Umbilical cord (tissue), 2 donors: ENCODE results near the gene RABGAP1L. TPM values are rescaled to one million over a fixed set of nuclear protein-coding genes. Genes with fewer than 3 reads are reported as not detected.
A peak's percentile ranks its signal among the peaks of the same experiment; 100 is the strongest.

ENCODE experiments used
- DNase-seq: peaks from one replicate; pipeline ENCODE4 v3.0.0-alpha.2; 2015; ENCODE audit warnings: low spot score
- total RNA-seq: library from RNA; depleted of rRNA; stranded (reverse); fragments of >200 nt; gene quantifications from one replicate; pipeline ENCODE4 v1.2.3, GENCODE V29; 2014; ENCODE audit warnings: low replicate concordance; ENCODE audit not compliant: insufficient read depth

RABGAP1L gene
- total RNA-seq, 1 donor from 2014 or later: 40.9 TPM

DNA sequence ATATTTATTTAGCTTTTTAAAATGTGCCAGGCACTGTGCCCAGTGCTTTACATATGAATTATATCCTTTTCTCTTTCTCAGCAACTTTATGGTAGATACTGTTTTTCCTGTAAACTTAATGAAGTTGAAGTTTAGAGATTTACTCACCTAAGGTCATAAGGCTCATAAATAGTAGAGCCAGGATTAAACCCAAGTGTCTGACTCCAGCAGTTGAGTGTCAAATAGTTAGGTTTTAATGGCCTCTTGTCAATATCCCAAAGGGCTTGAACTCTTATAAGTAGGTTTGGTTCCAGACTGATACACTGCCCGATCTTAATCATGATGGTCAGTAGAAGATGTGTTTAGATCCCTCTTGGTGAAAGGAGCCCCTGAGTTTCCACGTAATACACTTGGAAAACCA is 37.8 kb downstream of the RABGAP1L start:
- no peak for DNase-seq

DNA sequence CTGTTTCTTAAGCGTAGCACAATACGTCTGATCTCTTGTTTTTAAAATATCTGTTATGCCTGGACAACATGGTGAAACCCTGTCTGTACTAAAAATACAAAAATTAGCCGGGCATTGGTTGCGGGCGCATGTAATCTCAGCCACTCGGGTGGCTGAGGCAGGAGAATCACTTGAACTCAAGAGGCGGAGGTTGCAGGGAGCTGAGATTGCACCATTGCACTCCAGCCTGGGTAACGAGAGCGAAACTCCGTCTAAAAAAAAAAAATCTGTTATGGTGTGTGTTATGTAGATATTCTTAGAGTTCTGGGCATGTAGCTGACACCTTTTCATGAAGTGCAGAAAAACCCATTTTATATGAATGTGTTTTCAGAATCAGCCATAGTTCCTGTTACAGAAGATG is 38.2 kb downstream of the RABGAP1L start:
- DNase-seq: no peak

DNA sequence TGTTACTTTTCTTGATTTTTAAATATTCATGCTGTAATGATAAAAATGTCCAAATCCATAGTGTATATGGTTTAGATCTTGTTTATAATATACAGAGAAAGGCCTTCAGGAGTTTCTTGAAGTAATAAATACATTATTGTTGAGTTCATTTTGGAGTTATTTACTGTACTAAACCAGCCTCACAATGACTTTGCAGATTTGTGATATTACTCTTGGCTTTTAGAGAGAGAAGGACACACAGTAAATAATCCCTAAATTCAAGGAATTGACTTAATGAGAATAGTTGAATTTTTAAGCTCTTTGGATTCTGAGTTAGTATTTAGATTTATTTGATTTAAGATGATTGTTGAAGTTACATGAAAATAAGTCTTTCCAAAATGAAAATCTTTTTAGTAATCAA is 38.9 kb downstream of the RABGAP1L start:
- no peak for DNase-seq

DNA sequence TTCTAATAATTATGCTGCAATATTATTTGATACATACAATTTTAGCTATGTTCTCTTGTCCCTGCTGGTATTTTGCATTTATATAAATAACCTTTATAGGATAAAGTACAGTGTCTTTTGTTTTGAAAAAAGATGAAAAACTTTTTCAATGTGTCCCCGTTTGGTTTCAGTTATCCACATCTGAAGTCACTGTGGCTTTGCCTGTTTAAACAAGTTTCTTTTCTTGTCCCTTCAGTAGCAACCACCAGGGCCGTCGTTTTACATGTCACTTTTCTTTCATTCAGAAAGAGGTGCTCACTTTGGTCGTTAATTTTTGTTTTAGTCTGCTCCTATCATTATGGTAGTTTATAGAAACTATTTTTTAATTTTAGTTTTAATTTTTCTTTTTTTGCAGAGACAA is 41.4 kb downstream of the RABGAP1L start:
- no peak for DNase-seq

DNA sequence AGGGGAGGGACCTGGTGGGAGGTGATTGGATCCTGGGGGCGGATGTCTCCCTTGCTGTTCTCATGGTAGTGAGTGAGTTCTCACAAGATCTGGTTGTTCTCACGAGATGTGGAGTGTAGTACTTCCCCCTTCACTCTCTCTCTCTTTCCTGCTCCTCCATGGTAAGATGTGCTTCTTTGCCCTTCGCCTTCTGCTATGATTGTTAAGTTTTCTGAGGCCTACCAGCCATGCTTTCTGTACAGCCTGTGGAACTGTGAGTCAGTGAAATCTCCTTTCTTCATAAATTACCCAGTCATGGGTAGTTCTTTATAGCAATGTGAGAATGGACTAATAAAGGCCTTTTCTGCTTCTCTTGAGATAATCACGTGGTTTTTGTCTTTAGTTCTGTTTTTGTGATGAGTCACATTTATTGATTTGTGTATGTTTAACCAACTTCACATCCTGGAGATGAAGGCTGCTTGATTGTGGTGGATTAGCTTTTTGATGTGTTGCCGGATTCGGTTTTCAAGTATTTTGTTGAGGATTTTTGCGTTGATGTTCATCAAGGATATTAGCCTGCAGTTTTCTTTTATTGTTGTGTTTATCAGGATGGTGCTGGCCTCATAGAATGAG is 45.5 kb downstream of the RABGAP1L start:
- no peak for DNase-seq

DNA sequence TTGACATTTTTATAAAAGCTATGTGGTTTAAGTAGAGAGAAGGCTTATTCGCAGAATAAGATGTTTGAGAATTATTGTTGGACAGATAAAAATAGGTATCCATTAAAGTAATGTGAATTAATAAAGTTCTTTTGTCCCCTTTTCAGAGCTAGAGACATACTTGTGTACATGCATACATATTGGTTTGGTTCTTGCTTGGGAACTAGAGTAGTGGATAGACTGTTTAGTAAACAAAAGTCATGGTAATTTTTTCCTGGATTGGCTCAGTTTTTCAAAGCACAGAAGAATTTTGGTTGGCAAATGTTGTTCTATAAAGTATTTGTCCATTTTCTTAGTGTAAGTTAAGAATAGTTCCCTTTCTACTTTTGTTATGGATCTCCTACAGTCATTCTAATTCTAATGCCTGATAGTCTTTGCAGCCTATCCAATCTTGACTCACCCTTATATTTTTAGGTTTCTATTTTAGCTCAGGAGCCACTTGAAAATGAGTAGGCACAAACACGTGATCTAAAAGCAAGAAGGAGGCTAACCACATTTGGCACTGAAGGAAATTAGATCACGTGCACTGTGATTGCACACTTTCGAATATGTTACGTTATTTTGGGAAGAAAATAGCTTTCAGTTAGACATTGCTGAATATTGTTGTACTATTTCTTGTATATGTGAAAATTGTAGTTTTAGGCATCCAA is 47.0 kb downstream of the RABGAP1L start:
- no peak for DNase-seq

DNA sequence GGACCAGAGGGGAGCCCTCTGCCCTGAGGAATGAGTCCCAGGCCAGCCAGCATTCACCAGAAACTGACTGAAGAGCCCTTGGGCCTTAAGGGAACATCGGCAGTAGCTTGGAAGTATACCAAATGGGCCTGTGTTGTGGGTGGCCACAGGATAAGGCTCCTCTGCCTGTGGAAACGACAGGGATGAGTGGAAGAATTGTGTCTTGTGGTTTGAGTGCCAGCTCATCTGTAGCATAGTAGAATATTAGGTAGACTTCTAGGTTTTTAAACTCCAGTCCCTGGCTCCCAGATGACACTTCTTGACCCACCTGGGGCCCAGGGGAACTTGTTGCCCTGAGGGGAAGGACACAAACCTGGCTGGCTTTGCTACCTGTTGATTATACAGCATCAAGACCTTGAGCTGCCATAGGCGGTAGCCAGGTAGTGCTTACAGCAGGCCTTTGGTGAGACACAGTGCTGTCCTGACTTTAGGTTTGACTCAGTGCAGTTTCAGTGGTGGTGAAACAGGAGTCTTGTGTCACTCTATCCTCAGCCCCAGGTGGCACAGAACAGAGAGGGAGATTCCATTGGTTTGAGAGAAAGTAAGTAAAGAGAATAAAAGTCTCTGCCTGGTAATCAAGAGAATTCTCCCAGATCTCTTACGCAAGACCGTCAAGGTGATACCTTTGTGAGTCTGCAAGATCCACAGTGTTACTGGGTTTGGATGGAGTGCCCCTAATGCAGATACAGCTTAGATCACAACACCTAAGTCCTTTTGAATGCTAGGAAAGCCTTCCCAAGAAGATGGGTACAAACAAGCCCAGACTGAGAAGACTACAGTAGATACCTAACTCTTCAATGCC is 50.2 kb downstream of the RABGAP1L start:
- no peak for DNase-seq

DNA sequence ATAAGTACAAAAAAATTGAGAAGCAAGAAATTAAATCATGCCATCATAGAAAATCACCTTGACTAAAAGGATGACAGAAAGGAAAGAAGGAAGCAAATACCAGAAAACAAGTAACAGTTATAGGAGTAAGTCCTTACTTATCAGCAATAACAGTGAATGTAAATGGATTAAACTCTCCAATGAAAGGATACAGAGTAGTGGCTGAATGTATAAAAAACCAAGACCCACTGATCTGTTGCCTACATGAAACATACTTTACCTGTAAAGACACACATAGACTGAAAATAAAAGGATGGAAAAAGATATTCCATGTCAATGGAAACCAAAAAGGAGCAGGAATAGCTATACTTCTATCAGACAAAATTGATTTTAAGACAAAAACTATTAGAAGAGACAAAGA is 52.2 kb downstream of the RABGAP1L start:
- no peak for DNase-seq

DNA sequence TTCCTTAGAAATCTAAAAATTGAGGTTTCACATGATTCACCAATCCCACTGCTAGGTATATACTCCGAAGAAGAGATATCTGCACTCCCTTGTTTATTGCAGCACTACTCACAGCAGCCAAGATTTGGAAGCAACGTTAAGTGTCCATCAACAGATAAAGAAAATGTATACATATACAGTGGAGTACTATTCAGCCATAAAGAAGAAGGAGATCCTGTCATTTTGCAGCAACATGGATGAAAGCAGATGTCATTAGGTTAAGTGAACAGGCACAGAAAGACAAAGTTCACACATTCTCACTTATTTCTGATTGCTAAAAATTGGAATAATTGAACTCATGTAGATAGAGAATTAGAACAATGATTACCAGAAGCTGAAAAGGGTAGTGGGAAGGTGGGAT is 56.4 kb downstream of the RABGAP1L start:
- DNase-seq: no peak

DNA sequence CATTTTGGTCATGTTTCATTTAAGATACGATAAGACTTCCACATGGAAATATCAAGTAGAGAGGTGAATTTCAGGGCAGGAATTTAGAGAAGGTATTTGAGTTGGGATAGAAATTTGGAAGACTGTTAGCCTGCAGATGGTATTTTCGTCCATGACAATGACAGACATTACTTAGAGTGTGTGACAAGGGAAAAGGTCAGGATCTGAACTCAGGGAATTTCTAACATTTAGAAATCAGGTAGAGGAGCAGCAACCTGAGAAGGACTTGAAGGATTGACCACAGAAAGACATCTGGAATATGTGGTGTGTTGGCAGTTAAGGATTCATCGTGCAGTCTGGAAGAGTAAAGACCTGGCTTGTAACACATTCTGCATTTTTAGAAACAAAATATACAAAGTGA is 57.9 kb downstream of the RABGAP1L start:
- no peak for DNase-seq

DNA sequence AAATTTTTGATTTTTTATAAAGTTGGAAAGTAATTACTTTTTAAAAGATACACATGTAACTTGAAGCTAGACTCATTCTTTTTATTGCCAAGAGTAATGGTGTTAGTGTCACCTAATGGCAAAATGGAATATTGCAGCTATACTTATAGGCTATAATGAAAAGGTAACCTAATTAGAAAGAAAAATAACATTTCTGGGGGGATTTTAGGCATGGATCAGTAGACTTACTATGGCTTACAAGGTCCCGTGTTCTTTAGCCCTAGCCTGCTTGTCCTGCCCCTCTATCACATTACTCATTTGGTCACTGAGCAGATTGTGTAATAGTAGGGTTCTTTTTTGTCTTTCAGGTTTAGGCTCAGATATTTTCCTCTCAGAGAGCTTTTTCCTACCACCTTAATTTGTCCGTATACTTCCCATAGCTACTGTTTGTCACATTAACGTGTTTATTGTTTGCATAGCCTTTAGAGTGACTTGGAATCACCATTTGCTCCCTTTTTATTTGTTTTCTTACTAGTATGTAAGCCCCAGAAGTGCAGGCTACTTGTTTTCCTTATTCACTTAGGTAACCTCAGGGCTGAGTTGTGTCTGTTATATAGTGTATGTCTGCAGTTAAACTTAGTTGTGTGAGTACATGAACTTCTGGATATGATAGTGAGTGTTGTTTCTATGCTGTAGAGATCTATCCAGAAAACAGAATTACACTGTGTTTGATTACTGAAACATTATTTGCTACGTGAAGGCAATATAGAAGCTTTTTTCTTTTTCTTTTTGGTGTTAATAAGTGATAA is 58.7 kb downstream of the RABGAP1L start:
- peak; percentile 46 for DNase-seq

DNA sequence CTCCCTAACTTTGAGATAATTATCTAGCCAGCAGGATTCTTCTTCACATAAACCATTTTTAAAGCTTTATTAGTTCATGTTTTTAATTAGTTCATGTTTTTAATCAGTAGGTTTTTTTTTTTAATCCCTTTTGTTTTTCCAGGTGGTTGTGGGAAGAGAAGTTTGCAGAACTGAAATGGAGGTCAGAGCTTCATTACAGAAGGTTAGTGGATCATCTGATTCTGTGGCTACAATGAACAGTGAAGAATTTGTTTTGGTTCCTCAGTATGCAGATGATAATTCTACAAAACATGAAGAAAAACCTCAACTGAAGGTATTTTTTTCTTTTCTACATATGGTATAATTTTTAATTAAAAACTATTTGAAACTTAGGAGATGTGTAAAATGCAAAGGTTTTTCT is 59.7 kb downstream of the RABGAP1L start:
- DNase-seq: no peak

DNA sequence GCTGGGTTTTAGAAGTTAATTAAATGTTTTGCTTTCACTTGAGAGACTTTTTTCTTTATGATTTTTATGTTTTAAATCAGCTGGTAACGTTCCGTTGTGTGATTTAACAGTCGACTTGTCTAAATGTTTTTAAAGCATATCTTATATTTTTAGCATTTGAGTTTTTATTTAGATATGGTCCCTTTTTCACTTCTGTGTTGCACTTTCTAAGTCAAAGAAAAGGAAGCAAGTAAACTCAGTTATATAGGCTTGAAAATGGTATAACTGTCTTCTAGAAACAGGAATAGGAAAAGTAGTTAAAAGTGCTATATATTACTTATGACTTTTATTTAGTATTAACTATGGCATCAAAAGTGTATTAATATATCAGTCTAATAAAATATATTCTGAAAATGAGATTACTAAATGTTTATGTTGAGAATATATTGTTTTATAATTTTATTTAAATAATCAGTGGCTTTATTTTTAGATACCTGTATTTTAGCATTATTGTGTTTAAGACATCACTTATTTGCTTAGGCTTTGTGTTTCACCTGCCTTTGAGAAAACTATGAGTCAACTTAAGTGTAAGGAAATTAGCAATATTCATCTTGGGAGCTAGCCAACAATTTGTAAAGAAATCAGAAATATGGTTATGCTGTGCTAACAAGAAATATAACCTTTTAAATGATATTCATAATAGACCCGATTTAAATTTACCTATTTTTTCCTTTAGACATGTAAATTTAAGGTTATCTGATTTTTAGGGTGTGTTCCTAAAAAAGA is 60.5 kb downstream of the RABGAP1L start:
- no peak for DNase-seq

DNA sequence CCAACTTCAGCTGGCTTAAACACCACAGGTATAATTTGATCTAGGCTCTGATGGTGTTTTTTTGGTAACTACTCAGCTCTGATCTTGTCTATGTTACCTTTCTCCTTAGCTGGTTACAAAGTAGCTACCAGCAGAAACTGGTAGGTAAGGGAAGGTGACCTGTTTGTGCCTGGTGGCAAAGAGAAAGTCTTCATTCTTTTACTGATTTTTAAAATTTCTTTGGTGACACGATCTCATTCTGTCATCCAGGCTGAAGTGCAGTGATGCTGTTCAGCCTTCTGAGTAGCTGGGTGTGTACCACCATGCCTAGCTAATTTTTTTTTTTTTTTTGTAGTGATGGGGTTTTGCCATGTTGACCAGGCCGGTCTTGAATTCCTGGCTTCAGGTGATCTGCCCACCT is 62.4 kb downstream of the RABGAP1L start:
- no peak for DNase-seq

DNA sequence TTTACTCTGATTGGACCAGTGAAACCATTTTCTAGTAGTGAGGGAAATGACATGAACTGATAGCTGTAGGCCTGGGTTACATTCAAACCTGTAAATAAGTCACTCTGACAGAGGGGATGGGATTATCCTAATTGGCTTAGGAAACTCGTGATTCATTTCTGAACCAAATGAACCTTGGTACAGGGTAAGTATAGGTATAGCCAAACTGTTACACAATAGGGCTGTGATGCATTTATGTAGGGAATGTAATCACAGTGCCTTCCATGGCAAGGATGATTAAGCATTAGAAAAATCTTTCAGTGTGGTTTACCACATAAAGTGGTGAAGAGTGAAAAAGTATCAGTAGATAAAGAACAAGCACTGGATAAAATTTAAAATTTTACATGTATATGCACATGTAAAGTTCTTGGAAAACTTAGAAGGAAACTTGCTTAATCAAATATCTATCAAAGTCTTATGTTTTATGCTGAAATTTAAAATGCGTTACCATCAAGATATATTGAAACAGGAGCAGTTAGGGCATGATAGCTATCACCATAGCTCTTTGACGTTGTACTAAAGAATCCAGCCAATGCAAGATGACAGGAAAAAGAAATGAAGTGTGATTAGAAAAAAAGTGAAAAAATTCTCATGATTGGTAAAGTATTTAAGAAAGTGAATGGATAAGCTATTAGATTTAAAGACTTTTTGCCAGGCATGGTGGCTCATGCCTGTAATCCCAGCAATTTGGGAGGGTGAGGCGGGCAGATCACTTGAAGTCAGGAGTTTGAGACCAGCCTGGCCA is 63.0 kb downstream of the RABGAP1L start:
- no peak for DNase-seq

DNA sequence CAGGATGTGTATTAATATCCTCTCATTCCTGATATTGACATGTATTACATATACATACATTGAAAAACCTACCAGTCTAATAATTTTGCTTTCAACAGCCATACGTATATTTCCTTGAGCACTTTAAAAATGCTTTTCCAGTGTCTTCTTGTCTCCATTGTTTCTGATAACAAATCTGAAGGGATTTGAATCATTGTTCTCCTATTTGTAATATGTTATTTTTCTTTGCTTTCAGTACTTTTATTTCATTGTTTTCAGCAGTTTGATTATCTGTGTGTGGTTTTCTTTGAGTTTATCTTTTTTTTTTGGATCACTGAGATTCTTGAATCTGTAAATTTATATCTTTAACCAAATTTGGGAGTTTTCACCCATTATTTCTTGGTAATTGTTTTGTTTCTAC is 65.3 kb downstream of the RABGAP1L start:
- no peak for DNase-seq

DNA sequence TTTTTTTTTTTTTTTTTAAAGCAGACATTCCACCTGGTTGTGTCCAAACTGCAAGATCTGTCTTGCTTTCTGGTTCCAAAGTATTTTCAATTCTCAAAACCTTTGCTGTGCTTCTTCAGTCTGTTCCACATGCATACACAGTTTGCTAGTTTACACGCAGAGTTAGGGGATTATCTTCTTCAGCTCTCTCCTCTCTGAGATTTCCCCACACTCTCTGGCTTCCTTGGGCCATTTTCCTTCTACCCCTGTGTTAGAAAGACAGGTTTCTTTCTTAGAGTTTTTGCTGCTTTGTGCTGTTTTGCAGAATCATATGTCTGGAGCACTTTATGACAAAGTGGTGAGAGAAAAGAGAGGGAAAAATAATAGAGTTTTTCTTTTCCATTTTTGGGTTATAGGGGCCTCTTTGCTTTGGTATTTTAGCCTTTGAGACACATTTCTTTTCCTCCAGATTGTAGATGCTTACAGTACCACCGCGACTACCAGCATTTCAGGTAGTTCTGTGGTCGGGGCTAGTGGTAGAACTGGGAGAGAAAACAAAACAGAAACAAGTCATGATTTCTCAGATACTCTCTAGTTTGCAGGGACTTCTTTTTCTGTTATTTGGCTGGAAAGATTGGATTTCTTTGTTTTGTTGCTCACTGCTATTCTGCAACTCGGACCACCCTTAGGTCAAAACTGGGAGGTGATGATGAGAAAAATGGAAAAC is 66.3 kb downstream of the RABGAP1L start:
- DNase-seq: no peak

DNA sequence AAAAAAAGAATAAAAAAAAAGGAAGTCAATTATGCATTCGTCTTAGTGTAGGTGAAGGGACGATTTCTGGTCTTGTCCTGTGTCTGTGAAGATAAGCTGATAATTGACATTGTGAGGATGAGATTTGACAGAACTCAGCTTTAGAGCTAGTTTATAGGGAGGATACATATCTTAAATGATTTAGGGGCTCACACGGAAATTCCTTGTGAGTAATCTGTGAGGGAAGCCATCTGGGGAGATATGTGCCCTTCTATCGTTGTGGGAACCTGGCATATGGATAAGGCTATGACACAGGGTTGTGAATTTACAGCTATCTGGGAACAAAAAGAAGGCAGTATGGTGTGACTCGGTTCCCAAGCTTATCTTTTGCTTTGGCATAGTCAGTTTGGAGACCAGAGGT is 71.1 kb downstream of the RABGAP1L start:
- peak; percentile 4 for DNase-seq

DNA sequence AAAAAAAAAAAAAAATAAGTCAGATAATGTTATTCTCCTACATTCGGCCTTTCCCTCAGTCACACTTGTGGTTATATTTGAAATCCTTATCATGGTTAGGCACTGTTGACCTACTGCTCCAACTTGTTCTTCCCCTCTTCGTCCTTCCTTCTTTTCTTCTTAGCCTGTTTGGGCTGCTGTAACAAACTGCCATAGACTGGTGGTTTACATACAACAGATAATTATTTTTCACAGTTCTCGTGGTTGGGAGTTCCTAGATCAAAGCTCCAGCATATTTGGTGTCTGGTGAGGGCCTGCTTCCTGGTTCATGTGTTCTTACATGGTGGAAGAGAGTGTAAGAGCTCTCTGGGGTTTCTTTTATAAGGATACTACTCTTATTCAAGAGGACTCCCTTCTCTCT is 73.4 kb downstream of the RABGAP1L start:
- no peak for DNase-seq
